ENCODE measurements around the gene BEX2.

GRCh38 chrX:103357871-103358270, 47.1 kb upstream of the BEX2 start:
- TF ChIP-seq, protein P1, sequence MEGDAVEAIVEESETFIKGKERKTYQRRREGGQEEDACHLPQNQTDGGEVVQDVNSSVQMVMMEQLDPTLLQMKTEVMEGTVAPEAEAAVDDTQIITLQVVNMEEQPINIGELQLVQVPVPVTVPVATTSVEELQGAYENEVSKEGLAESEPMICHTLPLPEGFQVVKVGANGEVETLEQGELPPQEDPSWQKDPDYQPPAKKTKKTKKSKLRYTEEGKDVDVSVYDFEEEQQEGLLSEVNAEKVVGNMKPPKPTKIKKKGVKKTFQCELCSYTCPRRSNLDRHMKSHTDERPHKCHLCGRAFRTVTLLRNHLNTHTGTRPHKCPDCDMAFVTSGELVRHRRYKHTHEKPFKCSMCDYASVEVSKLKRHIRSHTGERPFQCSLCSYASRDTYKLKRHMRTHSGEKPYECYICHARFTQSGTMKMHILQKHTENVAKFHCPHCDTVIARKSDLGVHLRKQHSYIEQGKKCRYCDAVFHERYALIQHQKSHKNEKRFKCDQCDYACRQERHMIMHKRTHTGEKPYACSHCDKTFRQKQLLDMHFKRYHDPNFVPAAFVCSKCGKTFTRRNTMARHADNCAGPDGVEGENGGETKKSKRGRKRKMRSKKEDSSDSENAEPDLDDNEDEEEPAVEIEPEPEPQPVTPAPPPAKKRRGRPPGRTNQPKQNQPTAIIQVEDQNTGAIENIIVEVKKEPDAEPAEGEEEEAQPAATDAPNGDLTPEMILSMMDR (IDR thresholded peaks at IDR 0.05) = no peak
- TF ChIP-seq POLR2A (IDR thresholded peaks at IDR 0.05) = no peak
- no peak for TF ChIP-seq POLR2AphosphoS5 (IDR thresholded peaks at IDR 0.05)

Data from prostate gland (tissue), 2 donors.